Neuron (in vitro differentiated cells): ENCODE results near the gene ADCY3.

Source experiments
- H2AFZ ChIP-seq: one replicate; pipeline ENCODE4 v1.6.1; 2013; ENCODE audit warnings: low read depth, mild to moderate bottlenecking, inconsistent platforms, low read length, moderate library complexity
- H3K27me3 ChIP-seq: one replicate; pipeline ENCODE4 v1.6.1; 2013; ENCODE audit warnings: low read length; ENCODE audit not compliant: insufficient read depth
- H3K36me3 ChIP-seq: one replicate; pipeline ENCODE4 v1.6.1; 2013; ENCODE audit warnings: low read length; ENCODE audit not compliant: insufficient read depth
- H3K4me1 ChIP-seq: one replicate; pipeline ENCODE4 v1.6.1; 2013; ENCODE audit warnings: low read length; ENCODE audit not compliant: insufficient read depth
- H3K4me3 ChIP-seq: 2 replicates; pipeline ENCODE4 v1.5.1; 2013; ENCODE audit warnings: mild to moderate bottlenecking, low read length, moderate library complexity
- H3K9me3 ChIP-seq: one replicate; pipeline ENCODE4 v1.6.1; 2013; ENCODE audit warnings: low read length

The ADCY3 gene

DNA sequence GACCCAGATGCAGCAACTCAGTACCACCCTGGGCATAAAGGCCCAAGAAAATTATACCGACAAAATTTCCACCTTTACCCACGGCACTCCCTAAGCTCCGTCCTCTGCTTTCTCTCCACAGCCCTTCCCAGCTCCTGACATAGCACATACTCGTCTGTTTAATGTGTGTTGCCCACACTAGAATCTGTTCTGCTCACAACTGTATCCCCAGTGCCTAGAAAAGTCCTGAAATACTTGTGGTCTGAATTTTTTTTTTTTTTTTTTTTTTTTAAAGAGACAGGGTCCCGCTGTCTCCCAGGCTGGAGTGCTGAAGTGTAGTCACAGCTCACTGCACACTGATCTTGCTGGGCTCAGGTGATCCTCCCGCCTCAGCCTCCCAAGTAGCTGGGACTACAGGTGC, 62.3 kb downstream of the ADCY3 start:
- Histone ChIP-seq H3K9me3 (no peaks in the 10 kb centered on the region), H3K4me3 (no peak overlapping the region), H3K4me1 (peaks cover 8% of the 10 kb centered on the region), H3K36me3 (no peaks in the 10 kb centered on the region), H2AFZ (no peak overlapping the region), H3K27me3 (no peaks in the 10 kb centered on the region)

DNA sequence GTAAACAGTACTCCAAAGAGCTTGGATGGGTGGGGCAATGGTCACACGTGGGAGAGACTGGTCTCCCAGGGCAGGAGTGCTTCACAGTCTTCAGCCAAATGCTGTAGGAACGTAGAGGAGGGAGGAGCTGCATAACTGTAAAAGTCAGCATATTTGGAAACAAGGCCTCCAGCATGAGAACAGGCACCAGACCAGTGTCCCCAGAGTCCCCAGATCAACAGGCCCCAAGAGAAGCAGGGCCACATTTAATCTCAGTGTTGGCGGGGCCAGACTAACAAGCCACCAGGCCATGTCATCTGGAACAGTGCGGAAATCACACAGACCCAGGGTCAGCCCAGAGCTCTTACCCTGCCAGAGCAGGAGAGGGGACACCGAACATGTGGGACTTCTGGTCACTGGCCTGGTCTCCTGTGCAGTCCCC, 63.2 kb downstream of the ADCY3 start:
- Histone ChIP-seq H3K4me3 (no peak overlapping the region), H2AFZ (no peak overlapping the region), H3K4me1 (peaks cover 8% of the 10 kb centered on the region), H3K36me3 (no peaks in the 10 kb centered on the region), H3K27me3 (no peaks in the 10 kb centered on the region), H3K9me3 (no peaks in the 10 kb centered on the region)

DNA sequence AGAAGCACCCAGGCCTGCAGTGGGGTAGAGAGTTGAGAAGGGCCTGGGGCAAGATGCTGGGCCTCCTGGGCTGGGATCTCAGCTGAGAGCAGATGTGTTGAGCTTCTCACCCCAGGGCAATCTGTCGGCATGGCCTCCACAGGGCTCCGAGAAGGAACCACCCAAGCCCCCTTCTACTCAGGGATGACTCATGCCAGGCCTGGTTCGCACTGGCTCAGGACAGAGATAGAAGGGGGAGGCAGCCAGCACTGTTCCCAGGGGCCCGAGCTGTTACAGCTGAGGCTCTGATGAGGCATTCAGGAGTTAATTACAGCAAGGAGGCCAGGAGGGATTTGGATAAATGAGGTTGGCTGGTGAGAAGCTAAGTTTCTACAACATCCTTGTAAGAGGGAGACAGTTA, 64.3 kb downstream of the ADCY3 start:
- H3K9me3 ChIP-seq, result no peaks in the 10 kb centered on the region

DNA sequence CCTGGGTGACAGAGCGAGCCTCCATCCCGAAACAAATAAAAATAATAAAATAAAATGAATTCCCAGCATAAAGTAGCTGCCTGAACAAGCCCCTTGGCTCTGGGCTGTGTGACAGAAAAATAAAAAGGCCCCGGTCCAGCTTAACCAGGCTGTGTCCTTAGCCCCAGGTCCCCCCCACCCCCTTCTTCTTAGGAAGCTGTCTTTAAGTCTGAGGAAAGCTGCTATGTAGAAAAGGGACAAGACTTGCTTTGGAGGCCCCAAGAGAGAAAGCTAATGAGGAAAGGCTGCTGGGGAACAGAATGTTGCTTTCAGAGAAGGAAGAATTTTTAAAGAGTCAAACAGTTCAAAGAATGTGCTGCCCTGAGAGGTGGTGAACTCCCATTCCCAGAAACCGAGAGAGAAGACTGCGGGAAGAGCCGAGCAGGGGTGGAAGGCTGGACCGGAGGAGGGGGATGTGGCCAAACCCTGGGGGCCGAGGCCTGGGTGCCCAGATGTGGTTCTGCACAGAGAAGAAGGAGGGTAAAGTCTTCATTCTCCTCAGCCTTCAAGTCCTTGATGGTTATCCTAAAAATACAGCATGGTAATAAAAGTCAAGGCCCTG, 64.9 kb downstream of the ADCY3 start:
- no peaks in the 10 kb centered on the region for H3K27me3 ChIP-seq
- H3K4me1 ChIP-seq, result peaks cover 8% of the 10 kb centered on the region
- no peak overlapping the region for H3K4me3 ChIP-seq
- H3K9me3 ChIP-seq, result no peaks in the 10 kb centered on the region
- no peak overlapping the region for H2AFZ ChIP-seq
- no peaks in the 10 kb centered on the region for H3K36me3 ChIP-seq

More for the DNA sequence above, 64.3 kb downstream of the ADCY3 start:
- Histone ChIP-seq H3K27me3 (no peaks in the 10 kb centered on the region), H3K4me1 (peaks cover 8% of the 10 kb centered on the region), H3K36me3 (no peaks in the 10 kb centered on the region), H3K4me3 (no peak overlapping the region), H2AFZ (no peak overlapping the region)

DNA sequence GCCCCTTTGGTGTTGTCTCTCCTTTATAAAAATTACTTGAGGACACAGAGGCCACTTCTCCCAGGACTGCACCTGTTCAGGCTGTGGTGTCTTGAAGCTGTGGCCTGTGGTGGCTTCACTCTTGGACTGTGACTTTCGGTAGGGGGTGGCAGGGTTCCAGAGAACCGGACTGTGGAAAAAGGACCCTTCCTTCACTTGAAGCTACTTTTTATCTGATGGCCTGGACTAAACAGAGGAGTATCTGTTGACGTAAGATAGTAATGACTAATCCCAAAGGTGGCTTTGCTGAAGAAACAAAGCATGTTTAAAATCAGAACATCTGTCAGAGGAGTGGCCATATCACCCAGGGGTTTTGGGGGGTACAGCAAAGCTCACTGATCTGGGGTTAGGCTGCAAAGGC, 66.0 kb downstream of the ADCY3 start:
- Histone ChIP-seq H3K9me3 (no peaks in the 10 kb centered on the region), H3K27me3 (no peaks in the 10 kb centered on the region), H2AFZ (no peak overlapping the region), H3K4me1 (peaks cover 8% of the 10 kb centered on the region), H3K36me3 (no peaks in the 10 kb centered on the region), H3K4me3 (no peak overlapping the region)

DNA sequence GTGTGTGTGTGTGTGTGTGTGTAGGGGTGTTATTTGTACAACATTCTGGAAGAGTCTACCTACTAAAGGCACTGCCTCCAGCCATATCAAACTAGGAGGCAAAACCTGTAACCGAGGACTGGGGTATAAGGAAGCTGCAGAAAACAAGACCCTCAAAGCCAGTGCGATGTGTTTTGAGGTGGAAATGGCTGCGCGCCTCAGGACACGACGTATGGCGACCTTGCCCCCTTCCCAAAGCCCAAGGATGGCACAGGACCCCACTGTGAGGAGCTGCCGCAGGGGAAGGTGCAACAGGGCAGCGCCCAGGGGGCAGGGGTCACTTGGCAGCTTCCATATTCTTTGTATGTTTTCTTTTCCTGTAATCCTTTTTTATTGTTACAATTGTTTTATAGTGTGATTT, 67.0 kb downstream of the ADCY3 start:
- H3K27me3 ChIP-seq, result no peaks in the 10 kb centered on the region
- H3K36me3 ChIP-seq, result no peaks in the 10 kb centered on the region
- peaks cover 5% of the 10 kb centered on the region for H3K9me3 ChIP-seq
- no peak overlapping the region for H2AFZ ChIP-seq
- no peak overlapping the region for H3K4me3 ChIP-seq
- H3K4me1 ChIP-seq, result peaks cover 8% of the 10 kb centered on the region

DNA sequence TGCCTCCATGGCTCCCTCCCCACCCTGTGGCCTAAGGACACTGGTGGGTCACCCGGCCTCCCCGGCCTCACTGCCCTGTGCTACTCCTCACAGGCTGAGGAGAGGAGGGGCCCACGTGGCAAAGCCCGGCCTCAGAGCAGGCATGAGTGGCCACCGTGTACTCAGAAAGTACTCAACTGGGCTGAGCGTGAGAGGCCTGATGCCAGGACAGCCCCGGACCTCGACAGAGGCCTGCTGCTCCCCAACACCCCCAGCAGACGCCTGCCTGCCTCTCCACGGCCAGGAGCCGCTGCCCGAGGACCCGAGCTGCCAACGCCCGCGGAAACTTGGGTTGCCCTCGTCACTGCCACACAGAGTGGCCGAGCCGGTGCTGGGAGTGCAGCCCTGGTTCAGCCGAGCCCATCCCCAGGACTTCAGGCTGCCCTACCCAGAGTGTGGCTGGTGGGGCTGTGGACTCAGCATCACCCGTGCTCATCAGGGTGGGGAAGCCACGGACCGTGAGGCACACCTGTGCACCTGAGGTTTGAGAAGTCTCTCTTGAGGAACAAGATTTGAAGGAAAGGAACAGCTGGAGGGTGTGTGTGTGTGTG, 67.5 kb downstream of the ADCY3 start:
- no peaks in the 10 kb centered on the region for H3K36me3 ChIP-seq
- H3K4me3 ChIP-seq, result no peak overlapping the region
- no peaks in the 10 kb centered on the region for H3K27me3 ChIP-seq
- H3K9me3 ChIP-seq, result peaks cover 5% of the 10 kb centered on the region
- peaks cover 8% of the 10 kb centered on the region for H3K4me1 ChIP-seq
- no peak overlapping the region for H2AFZ ChIP-seq

DNA sequence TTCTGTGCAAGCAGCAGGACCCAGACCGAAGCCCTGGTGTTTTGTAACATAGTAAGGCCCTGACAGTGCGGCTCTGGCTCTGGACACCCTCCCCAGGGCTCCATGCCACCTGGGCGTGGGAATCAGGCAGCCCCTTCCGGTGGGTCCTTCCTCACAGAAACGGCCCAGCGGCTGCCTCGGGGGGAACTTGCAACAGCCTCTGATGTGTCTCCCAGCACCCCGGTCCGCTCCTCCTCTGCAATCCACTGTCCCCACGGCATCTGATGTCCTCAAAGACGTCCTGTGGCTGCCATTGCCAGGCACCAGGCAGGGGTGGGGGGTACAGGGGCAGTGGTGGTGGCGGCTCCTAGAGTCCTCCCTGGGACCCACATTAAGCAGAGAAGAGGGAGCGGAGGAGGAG, 68.0 kb downstream of the ADCY3 start:
- no peak overlapping the region for H2AFZ ChIP-seq
- H3K9me3 ChIP-seq, result peaks cover 5% of the 10 kb centered on the region
- peaks cover 8% of the 10 kb centered on the region for H3K4me1 ChIP-seq
- H3K27me3 ChIP-seq, result no peaks in the 10 kb centered on the region
- H3K4me3 ChIP-seq, result no peak overlapping the region
- no peaks in the 10 kb centered on the region for H3K36me3 ChIP-seq

DNA sequence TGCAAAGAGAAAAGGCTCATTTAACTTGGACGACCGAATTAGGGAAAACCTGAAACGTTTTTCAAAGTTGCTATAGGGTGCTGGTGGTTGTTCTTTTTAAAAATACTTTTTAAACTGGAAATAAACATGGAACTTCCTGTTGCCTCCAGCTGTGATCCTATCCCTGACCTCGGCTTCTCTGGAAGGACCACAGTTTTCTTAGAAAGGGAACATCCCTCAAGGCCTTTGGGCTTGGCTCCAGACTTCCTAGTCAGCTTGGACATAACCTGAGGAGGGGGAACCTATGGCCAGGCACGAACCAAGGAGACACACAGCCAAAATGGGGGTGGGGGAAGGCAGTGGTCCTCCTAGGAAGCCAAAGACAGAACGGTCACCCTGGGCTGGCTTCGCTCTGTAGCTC, 69.1 kb downstream of the ADCY3 start:
- peaks cover 6% of the 10 kb centered on the region for H3K4me1 ChIP-seq

DNA sequence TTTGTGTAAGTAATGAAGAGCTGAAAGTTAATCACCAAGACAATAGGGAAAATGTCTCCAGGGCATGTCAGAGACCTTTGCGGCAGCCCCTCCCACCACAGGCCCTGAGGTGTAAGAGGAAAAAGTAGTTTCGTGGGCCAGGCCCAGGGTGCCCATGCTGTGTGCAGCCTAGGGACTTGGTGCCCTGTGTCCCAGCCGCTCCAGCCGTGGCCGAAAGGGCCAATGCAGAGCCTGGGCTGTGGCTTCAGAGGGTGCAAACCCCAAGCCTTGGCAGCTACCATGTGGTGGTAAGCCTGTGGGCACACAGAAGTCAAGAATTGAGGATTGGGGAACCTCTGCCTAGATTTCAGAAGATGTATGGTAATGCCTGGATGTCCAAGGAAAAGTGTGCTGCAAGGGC, 74.3 kb downstream of the ADCY3 start:
- Histone ChIP-seq H2AFZ (no peak overlapping the region), H3K27me3 (no peaks in the 10 kb centered on the region), H3K4me1 (no peaks in the 10 kb centered on the region), H3K9me3 (peaks cover 12% of the 10 kb centered on the region), H3K36me3 (peaks cover 9% of the 10 kb centered on the region), H3K4me3 (no peak overlapping the region)

More for the DNA sequence above, 69.1 kb downstream of the ADCY3 start:
- H3K36me3 ChIP-seq, result no peaks in the 10 kb centered on the region
- H2AFZ ChIP-seq, result no peak overlapping the region
- no peaks in the 10 kb centered on the region for H3K27me3 ChIP-seq
- no peak overlapping the region for H3K4me3 ChIP-seq
- H3K9me3 ChIP-seq, result peaks cover 8% of the 10 kb centered on the region

DNA sequence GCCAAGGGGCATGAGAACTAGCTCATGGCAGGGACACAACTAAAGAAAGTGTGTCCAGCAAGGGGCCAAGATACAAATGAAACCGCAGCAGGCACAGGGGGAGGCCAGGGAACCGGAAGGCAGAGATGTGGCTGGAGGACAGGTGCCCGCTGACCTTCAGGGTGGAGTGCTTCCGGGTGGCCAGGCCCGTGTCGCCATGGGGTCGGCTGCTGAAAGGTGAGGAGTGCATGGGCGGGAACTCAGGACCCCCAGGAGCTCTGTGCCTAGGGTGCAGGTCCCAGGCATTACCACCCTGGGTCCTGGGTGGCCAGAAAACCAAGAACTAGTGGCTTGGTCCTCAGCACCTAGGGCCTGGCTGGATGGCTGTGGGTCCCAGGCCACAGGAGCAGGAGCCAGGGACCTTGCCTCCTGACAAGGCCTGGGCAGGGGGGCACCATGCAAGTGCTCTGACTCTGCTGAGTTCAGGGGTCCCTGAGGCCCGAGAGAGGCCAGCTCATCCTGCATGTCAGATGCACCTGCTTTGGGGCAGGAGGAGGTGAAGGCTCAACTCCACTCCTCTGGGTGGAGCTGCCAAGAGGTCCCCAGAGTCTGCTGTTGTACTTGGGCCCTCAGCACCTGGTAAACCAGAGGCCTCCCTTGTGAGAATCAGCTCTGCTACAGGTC, 75.9 kb downstream of the ADCY3 start:
- peaks cover 12% of the 10 kb centered on the region for H3K9me3 ChIP-seq
- H3K27me3 ChIP-seq, result no peaks in the 10 kb centered on the region
- H3K4me3 ChIP-seq, result no peak overlapping the region
- H3K36me3 ChIP-seq, result peaks cover 15% of the 10 kb centered on the region
- H2AFZ ChIP-seq, result no peak overlapping the region
- no peaks in the 10 kb centered on the region for H3K4me1 ChIP-seq

DNA sequence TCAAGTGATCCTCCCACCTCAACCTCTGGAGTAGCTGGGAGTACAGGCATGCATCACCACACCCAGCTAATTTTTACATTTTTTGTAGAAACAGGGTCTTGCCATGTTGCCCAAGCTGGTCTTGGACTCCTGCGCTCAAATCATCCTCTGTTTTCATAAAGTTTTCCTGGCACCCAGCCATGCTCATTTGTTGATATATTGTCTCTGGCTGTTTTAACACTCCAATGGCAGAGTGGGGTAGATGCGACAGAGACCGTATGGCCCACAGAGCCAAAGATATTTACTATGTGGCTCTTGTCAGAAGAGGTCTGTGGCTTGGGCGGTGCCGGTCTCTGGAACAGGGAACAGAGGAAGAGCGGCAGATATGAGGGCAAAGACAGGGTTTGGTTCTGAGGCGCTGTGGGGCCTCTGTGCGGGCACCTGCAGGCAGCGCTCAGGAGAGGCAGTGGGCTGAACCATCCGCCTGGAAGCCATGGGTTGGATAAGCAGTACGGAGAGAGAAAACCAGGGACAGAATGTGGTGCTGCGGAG, 76.6 kb downstream of the ADCY3 start:
- Histone ChIP-seq H3K4me3 (no peak overlapping the region), H3K4me1 (no peaks in the 10 kb centered on the region), H3K27me3 (no peaks in the 10 kb centered on the region), H3K9me3 (peaks cover 7% of the 10 kb centered on the region), H3K36me3 (peaks cover 15% of the 10 kb centered on the region), H2AFZ (no peak overlapping the region)
